IMR-90 (cell line): ENCODE measurements around the gene ZSWIM3. TPM values are rescaled to one million over a fixed set of nuclear protein-coding genes. Genes with fewer than 3 reads are reported as not detected.

Experiments
- ATAC-seq: fragments of 200-7000 bp; cut with Tn5 transposase; 2 replicates; pipeline ENCODE4 v1.9.1; 2020; ENCODE audit warnings: low read depth, mild to moderate bottlenecking, moderate library complexity
- BruUV-seq: library from RNA; stranded (reverse); fragments of 400-500 nt; replicated peaks from 2 replicates; lab custom pipeline; 2021; lab: Mats Ljungman, UMichigan
- CTCF ChIA-PET: fragments of 300-600 bp; formaldehyde crosslinking; extraction: SDS; loops from one replicate; lab custom pipeline; 2021; ENCODE audit warnings: antibody characterized with exemption; lab: Yijun Ruan, JAX
- POLR2A ChIA-PET: fragments of 300-600 bp; sonication (Branson Sonifier 250); formaldehyde crosslinking; loops from one replicate; lab custom pipeline; 2022; ENCODE audit warnings: antibody characterized with exemption; ENCODE audit not compliant: unreplicated experiment; lab: Charles Lee
- DNase-seq: peaks from one replicate; pipeline ENCODE4 v3.0.0; 2013
- H2AFZ ChIP-seq: replicated peaks from 2 replicates; pipeline ENCODE3; 2013; ENCODE audit warnings: low read length, mild to moderate bottlenecking; ENCODE audit not compliant: poor library complexity
- H2AK5ac ChIP-seq: 2 replicates; pipeline ENCODE4 v1.6.1; 2013; ENCODE audit warnings: low read depth, low read length, inconsistent platforms
- H2AK9ac ChIP-seq: replicated peaks from 2 replicates; pipeline ENCODE3; 2013; ENCODE audit warnings: mild to moderate bottlenecking, low read depth, low read length, moderate library complexity; ENCODE audit not compliant: poor library complexity
- H2BK120ac ChIP-seq: 2 replicates; pipeline ENCODE4 v1.6.1; 2013; ENCODE audit warnings: low read depth, low read length, inconsistent platforms
- H2BK15ac ChIP-seq: 3 replicates; pipeline ENCODE4 v1.6.1; 2013; ENCODE audit warnings: low read depth, low read length, inconsistent platforms
- H2BK20ac ChIP-seq: 2 replicates; pipeline ENCODE4 v1.6.1; 2013; ENCODE audit warnings: low read depth, mild to moderate bottlenecking, inconsistent platforms, low read length, moderate library complexity
- H2BK5ac ChIP-seq: 2 replicates; pipeline ENCODE4 v1.6.1; 2013; ENCODE audit warnings: mild to moderate bottlenecking, low read depth, low read length, inconsistent platforms; ENCODE audit not compliant: poor library complexity, severe bottlenecking
- H3K14ac ChIP-seq: replicated peaks from 2 replicates; pipeline ENCODE4 v1.6.1; 2013; ENCODE audit warnings: low read depth, low read length, inconsistent platforms
- H3K18ac ChIP-seq: 2 replicates; pipeline ENCODE4 v1.6.1; 2013; ENCODE audit warnings: low read depth, low read length, control low read depth
- H3K23ac ChIP-seq: 2 replicates; pipeline ENCODE4 v1.6.1; 2013; ENCODE audit warnings: low read depth, low read length, inconsistent platforms
- H3K27ac ChIP-seq: 2 replicates; pipeline ENCODE4 v1.5.1; 2013; ENCODE audit warnings: mild to moderate bottlenecking, control low read depth, low read length; ENCODE audit not compliant: insufficient read depth
- H3K27me3 ChIP-seq: 2 replicates; pipeline ENCODE4 v1.6.1; 2013; ENCODE audit warnings: low read length; ENCODE audit not compliant: control insufficient read depth, insufficient read depth
- H3K36me3 ChIP-seq: 2 replicates; pipeline ENCODE4 v1.6.1; 2013; ENCODE audit warnings: low read length, mixed read lengths; ENCODE audit not compliant: control insufficient read depth, insufficient read depth
- H3K4ac ChIP-seq: 2 replicates; pipeline ENCODE4 v1.6.1; 2013; ENCODE audit warnings: low read depth, low read length, inconsistent platforms
- H3K4me1 ChIP-seq: 2 replicates; pipeline ENCODE4 v1.6.1; 2013; ENCODE audit warnings: low read length, mixed read lengths; ENCODE audit not compliant: control insufficient read depth, insufficient read depth
- H3K4me2 ChIP-seq: 2 replicates; pipeline ENCODE4 v1.6.1; 2013; ENCODE audit warnings: low read depth, mild to moderate bottlenecking, control low read depth, low read length, moderate library complexity
- H3K4me3 ChIP-seq: 2 replicates; pipeline ENCODE4 v1.5.1; 2013; ENCODE audit warnings: low read depth, mild to moderate bottlenecking, control low read depth, low read length, moderate library complexity; ENCODE audit not compliant: insufficient read depth
- H3K56ac ChIP-seq: 2 replicates; pipeline ENCODE4 v1.6.1; 2013; ENCODE audit warnings: low read length, inconsistent platforms; ENCODE audit not compliant: insufficient read depth; ENCODE audit errors: extremely low read depth
- H3K79me1 ChIP-seq, 2 experiments: 2 replicates each; pipeline ENCODE4 v1.6.1; 2013; ENCODE audit warnings: low read length in 2 of 2, inconsistent platforms in 1 of 2, low read depth in 1 of 2
- H3K9ac ChIP-seq: 2 replicates; pipeline ENCODE4 v1.6.1; 2013; ENCODE audit warnings: low read depth, low read length, control low read depth
- H3K9me1 ChIP-seq: 2 replicates; pipeline ENCODE4 v1.6.1; 2013; ENCODE audit warnings: low read length, inconsistent platforms; ENCODE audit not compliant: insufficient read depth
- H3K9me3 ChIP-seq: 2 replicates; pipeline ENCODE4 v1.6.1; 2013; ENCODE audit warnings: low read length; ENCODE audit not compliant: control insufficient read depth, insufficient read depth
- H4K20me1 ChIP-seq: 2 replicates; pipeline ENCODE4 v1.6.1; 2013; ENCODE audit warnings: low read length, inconsistent platforms; ENCODE audit not compliant: insufficient read depth
- H4K5ac ChIP-seq: 2 replicates; pipeline ENCODE4 v1.6.1; 2013; ENCODE audit warnings: mild to moderate bottlenecking, low read depth, low read length, control low read depth
- H4K8ac ChIP-seq, 2 experiments: 2 replicates each; pipeline ENCODE4 v1.6.1; 2013; ENCODE audit warnings: low read depth in 2 of 2, low read length in 2 of 2, control low read depth in 1 of 2, inconsistent platforms in 1 of 2
- H4K91ac ChIP-seq: 2 replicates; pipeline ENCODE4 v1.6.1; 2013; ENCODE audit warnings: low read depth, low read length, inconsistent platforms; ENCODE audit not compliant: insufficient read depth
- BHLHE40 ChIP-seq: fragments of 150-350 bp; IDR thresholded peaks from 2 replicates; pipeline ENCODE4 v1.6.1; 2016; ENCODE audit warnings: mild to moderate bottlenecking, low read depth, low read length
- FOS ChIP-seq: fragments of 150-350 bp; IDR thresholded peaks from 2 replicates; pipeline ENCODE4 v1.6.1; 2016; ENCODE audit warnings: low read depth, low read length
- MAFK ChIP-seq: IDR thresholded peaks from 2 replicates; pipeline ENCODE4 v1.6.1; 2012; ENCODE audit warnings: low read depth, low read length, improper control_type of control experiment
- MAZ ChIP-seq: IDR thresholded peaks from 2 replicates; pipeline ENCODE4 v1.6.1; 2012; ENCODE audit warnings: low read depth, mild to moderate bottlenecking, low read length, improper control_type of control experiment, moderate library complexity, borderline replicate concordance
- MXI1 ChIP-seq: IDR thresholded peaks from 2 replicates; pipeline ENCODE4 v1.6.1; 2012; ENCODE audit warnings: low read depth, mild to moderate bottlenecking, low read length, moderate library complexity, borderline replicate concordance
- NFE2L2 ChIP-seq: fragments of 150-350 bp; IDR thresholded peaks from 2 replicates; pipeline ENCODE4 v1.6.1; 2016; ENCODE audit warnings: low read depth, mild to moderate bottlenecking, low read length
- WGBS, 2 experiments: methylation state at CpG; one replicate each; pipeline versions ENCODE4 v1.1.5 to v1.1.7; 2013; ENCODE audit warnings: missing lambda C conversion rate in 2 of 2; ENCODE audit not compliant: insufficient read length in 1 of 2; ENCODE audit errors: extremely low coverage in 2 of 2; 5-methylcytosine and 5-hydroxymethylcytosine counted together
- dilution Hi-C: fragments of 300-500 bp; cut with HindIII; formaldehyde crosslinking; loops from one replicate; pipeline ENCODE4 v1.14.3; 2018; ENCODE audit warnings: low sequenced_read_pairs; ENCODE audit not compliant: unreplicated experiment
- in situ Hi-C: fragments of 300-500 bp; cut with MboI; formaldehyde crosslinking; loops from 3 replicates; pipeline ENCODE4 v1.14.3; 2019; ENCODE audit warnings: low sequenced_read_pairs, inconsistent platforms, mixed read lengths
- intact Hi-C: fragments of 100-400 bp; cut with micrococcal nuclease; formaldehyde crosslinking; loops from 2 replicates; pipeline ENCODE4 v1.10.0; 2022
- polyA plus RNA-seq, 3 experiments: library from polyadenylated mRNA; depleted of rRNA; stranded (reverse); fragments of >200 nt; gene quantifications; 2 replicates each; pipeline ENCODE4 v1.2.3, GENCODE V29; 2012; ENCODE audit warnings: low replicate concordance in 1 of 3
- total RNA-seq: library from RNA; depleted of rRNA; stranded (reverse); fragments of >200 nt; gene quantifications from 2 replicates; pipeline ENCODE4 v1.2.3, GENCODE V29; 2012
- TF ChIP-seq, protein P1 (sequence below): conservative IDR thresholded peaks from 2 replicates; pipeline ENCODE4 v1.5.1; 2012; ENCODE audit warnings: mild to moderate bottlenecking, low read depth, low read length, improper control_type of control experiment

Gene ZSWIM3
- total and polyA plus RNA-seq, 2 of the 4 experiments (the other 2 are of a cell fraction): 3.3 to 8.6 TPM

DNA sequence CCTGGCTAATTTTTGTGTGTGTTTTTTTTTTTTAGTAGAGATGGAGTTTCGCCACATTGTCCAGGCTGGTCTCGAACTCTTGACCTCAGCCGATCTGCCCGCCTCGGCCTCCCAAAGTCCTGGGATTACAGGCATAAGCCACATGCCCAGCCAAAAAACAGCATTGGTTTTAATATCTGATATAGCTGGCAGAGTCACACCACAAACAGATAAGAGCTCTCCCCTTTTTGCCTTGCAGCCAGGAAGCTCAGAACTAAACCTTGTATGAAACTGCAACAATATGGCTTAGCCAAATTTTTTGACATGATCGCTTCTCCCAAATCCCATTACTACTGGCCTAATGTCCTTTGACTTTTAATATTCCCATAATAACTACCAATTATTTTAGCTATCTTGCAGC is 5.1 kb upstream of the ZSWIM3 start:
- ChIA-PET CTCF (interaction anchor here (0.8 kb wide), 1 partner anchor 26 kb away, joined by 3 read pairs; no protein-coding TSS in a partner anchor), POLR2A (interaction anchor here (0.6 kb wide), 1 partner anchor 13 kb away, joined by 4 read pairs; no protein-coding TSS in a partner anchor)
- no peak overlapping the region for H2BK15ac ChIP-seq
- H3K4ac ChIP-seq: no peak overlapping the region
- H3K18ac ChIP-seq: no peak overlapping the region
- H2AFZ ChIP-seq: no peak overlapping the region
- intact Hi-C loops (no loop called here), in situ Hi-C loops (no loop called here), dilution Hi-C loops (no loop called here)
- no peak for DNase-seq
- no peak overlapping the region for H2BK120ac ChIP-seq
- peaks cover 11% of the 10 kb centered on the region for H3K9me1 ChIP-seq
- peaks cover 5% of the 10 kb centered on the region; the same call in 1 of the 2 replicates for H4K20me1 ChIP-seq
- WGBS, 2 experiments: 100% methylated on average over 1 of the region's 6 CpGs; no CpG with 5 or more reads in 1 of the 2 experiments
- no peak overlapping the region for H4K91ac ChIP-seq
- no peak overlapping the region for H3K4me2 ChIP-seq
- H3K9me3 ChIP-seq: no peaks in the 10 kb centered on the region
- no peaks in the 10 kb centered on the region for H3K27me3 ChIP-seq
- no peak overlapping the region for H3K27ac ChIP-seq
- no peak overlapping the region for H3K9ac ChIP-seq
- no peak overlapping the region for H3K4me3 ChIP-seq
- no peak overlapping the region for H3K14ac ChIP-seq
- H3K23ac ChIP-seq: no peak overlapping the region
- peaks cover 16 to 55% of the 10 kb centered on the region in 2 experiments for H3K79me1 ChIP-seq
- no peak overlapping the region for H2BK5ac ChIP-seq
- H4K8ac ChIP-seq: no peak overlapping the region
- H2AK9ac ChIP-seq: no peak overlapping the region
- ATAC-seq: no peak
- peaks cover 4% of the 10 kb centered on the region; the same call in 1 of the 2 replicates for H3K4me1 ChIP-seq
- no peak overlapping the region for H2AK5ac ChIP-seq
- no peak overlapping the region for H4K5ac ChIP-seq
- H2BK20ac ChIP-seq: no peak overlapping the region
- TF ChIP-seq FOS (no peak), NFE2L2 (no peak), MAFK (no peak), BHLHE40 (no peak), MXI1 (no peak), MAZ (no peak)
- TF ChIP-seq, protein P1, sequence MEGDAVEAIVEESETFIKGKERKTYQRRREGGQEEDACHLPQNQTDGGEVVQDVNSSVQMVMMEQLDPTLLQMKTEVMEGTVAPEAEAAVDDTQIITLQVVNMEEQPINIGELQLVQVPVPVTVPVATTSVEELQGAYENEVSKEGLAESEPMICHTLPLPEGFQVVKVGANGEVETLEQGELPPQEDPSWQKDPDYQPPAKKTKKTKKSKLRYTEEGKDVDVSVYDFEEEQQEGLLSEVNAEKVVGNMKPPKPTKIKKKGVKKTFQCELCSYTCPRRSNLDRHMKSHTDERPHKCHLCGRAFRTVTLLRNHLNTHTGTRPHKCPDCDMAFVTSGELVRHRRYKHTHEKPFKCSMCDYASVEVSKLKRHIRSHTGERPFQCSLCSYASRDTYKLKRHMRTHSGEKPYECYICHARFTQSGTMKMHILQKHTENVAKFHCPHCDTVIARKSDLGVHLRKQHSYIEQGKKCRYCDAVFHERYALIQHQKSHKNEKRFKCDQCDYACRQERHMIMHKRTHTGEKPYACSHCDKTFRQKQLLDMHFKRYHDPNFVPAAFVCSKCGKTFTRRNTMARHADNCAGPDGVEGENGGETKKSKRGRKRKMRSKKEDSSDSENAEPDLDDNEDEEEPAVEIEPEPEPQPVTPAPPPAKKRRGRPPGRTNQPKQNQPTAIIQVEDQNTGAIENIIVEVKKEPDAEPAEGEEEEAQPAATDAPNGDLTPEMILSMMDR: no peak
- H3K36me3 ChIP-seq: peaks cover 24% of the 10 kb centered on the region
- H3K56ac ChIP-seq: no peak overlapping the region
- no TSS peak for BruUV-seq
